ENCODE measurements around the gene DET1.
"Not testable (repeated sequence)": the region's sequence is repeated elsewhere in the genome, so short reads cannot be mapped to it uniquely, and the experiment has no call there.

The DET1 gene

GRCh38 chr15:88539441-88539840 lies 7.0 kb downstream of the DET1 start:
- no peak for DNase-seq

GRCh38 chr15:88538972-88539371 lies 7.5 kb downstream of the DET1 start:
- no peak for DNase-seq

- no peak for DNase-seq
Measured at GRCh38 chr15:88537591-88538317, 8.7 kb downstream of the DET1 start.

- DNase-seq: no peak
Measured at GRCh38 chr15:88535607-88536313, 10.7 kb downstream of the DET1 start.

- no peak for DNase-seq
Measured at GRCh38 chr15:88535100-88535499, 11.4 kb downstream of the DET1 start.

- DNase-seq: no peak
Measured at GRCh38 chr15:88533376-88533775, 13.1 kb downstream of the DET1 start.

GRCh38 chr15:88529021-88529630 lies 17.4 kb downstream of the DET1 start:
- no peak for DNase-seq

- DNase-seq: no peak
Measured at GRCh38 chr15:88526247-88526879, 20.1 kb downstream of the DET1 start.

- no peak for DNase-seq
Measured at GRCh38 chr15:88525418-88525817, 21.1 kb downstream of the DET1 start.

- not testable (repeated sequence) for DNase-seq
Measured at GRCh38 chr15:88524094-88524493, 22.4 kb downstream of the DET1 start.

- no peak for DNase-seq
Measured at GRCh38 chr15:88518903-88519302, 27.6 kb downstream of the DET1 start.

- no peak for DNase-seq
Measured at GRCh38 chr15:88513195-88513594, 33.3 kb downstream of the DET1 start.

- DNase-seq: no peak
Measured at GRCh38 chr15:88512601-88513000, 33.9 kb downstream of the DET1 start.

GRCh38 chr15:88512078-88512477 lies 34.4 kb downstream of the DET1 start:
- no peak for DNase-seq

- no peak for DNase-seq
Measured at GRCh38 chr15:88511161-88511560, 35.3 kb downstream of the DET1 start.

GRCh38 chr15:88509964-88510363 lies 36.5 kb downstream of the DET1 start:
- DNase-seq: no peak

- DNase-seq: no peak
Measured at GRCh38 chr15:88509321-88509720, 37.2 kb downstream of the DET1 start.

- DNase-seq: no peak
Measured at GRCh38 chr15:88506628-88507027, 39.9 kb downstream of the DET1 start.

GRCh38 chr15:88505721-88506120 lies 40.8 kb downstream of the DET1 start:
- no peak for DNase-seq

- no peak for DNase-seq
Measured at GRCh38 chr15:88504445-88504844, 42.0 kb downstream of the DET1 start.

- DNase-seq: no peak
Measured at GRCh38 chr15:88498996-88499395, 47.5 kb downstream of the DET1 start.

GRCh38 chr15:88497109-88497765 lies 49.2 kb downstream of the DET1 start:
- no peak for DNase-seq

- DNase-seq: no peak
Measured at GRCh38 chr15:88493844-88494243, 52.6 kb downstream of the DET1 start.

Measured in stimulated activated CD4-positive, alpha-beta T cell treated with anti-CD3 and anti-CD28 coated beads, Interleukin-4, amount 100 ng/mL, for 24 hours (primary cell).